ENCODE data around the gene LETMD1. TPM values are rescaled to one million over a fixed set of nuclear protein-coding genes. Genes with fewer than 3 reads are reported as not detected.
A peak's percentile ranks its signal among the peaks of the same experiment; 100 is the strongest.
"Not testable (repeated sequence)": the region's sequence is repeated elsewhere in the genome, so short reads cannot be mapped to it uniquely, and the experiment has no call there.

Gene LETMD1
- total RNA-seq, 1 donor from 2014 or later = 25.3 TPM

DNA sequence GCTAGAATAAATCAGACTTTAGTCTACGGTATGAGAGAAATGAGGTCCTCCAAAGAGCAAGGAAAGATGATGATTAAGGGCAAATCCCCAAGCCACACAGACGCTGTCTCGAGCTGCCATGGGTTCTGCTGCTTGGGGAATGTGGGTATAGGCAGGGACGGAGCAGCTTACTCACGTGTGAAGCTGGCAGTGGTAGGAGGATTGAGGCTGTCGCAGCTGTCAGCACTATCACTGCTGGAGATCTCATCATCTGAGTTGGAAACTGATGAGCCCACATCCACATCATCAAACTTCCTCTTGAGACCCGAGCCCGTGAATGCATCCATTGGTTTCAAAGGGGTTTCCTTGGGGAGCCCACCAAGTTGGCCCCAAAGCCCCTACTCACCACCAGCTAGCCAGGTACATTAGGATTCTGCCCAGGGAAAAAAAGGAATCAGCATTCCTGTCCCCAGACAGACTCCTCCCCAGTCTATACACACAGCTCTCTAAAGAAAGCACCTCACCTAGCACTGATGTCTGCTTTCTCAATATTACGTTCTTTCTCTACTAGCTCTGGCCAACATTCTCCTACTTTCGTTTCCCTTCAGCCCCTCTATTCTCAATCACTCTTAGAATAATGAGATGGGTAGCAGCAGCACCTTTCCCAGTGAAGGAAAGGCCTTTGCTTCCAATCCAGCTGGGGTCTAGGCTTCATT is 28.3 kb downstream of the LETMD1 start:
- H3K4me1 Mint-ChIP-seq (ENCODE audit: low read depth) = peaks cover 48% of the 10 kb centered on the region
- H3K4me3 Mint-ChIP-seq (ENCODE audit: unreplicated experiment) = no peak overlapping the region
- no peak for DNase-seq (ENCODE audit: low spot score)
- no peaks in the 10 kb centered on the region for H3K27me3 Mint-ChIP-seq (ENCODE audit: low read depth)
- H3K36me3 Mint-ChIP-seq (ENCODE audit: low read depth) = peaks cover 13% of the 10 kb centered on the region
- peak overlapping the region; percentile 76 for H3K27ac Mint-ChIP-seq (ENCODE audit: unreplicated experiment)
- no peaks in the 10 kb centered on the region for H3K9me3 Mint-ChIP-seq (ENCODE audit: low read depth)
- TF ChIP-seq CTCF (IDR thresholded peaks at IDR 0.05) = no peak

DNA sequence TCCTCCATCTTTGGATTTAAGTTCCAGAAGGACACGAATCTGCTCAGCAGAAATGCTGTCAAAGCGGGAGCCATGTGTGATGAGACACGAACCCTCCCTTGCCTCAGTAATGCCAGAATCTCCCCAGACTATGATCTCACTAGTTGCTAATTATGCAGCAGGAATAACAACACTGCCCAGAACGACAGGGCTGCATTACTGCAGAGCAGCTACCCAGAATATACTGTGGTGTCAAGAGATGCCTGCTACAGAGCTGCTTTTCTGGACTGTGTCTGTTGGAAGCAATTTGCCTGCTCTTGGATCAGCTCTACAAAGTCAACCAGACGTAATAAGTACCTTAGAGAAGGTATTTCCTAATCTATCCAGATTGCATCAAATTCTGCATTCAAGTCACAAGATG is 29.8 kb downstream of the LETMD1 start:
- Mint-ChIP-seq H3K27me3 (ENCODE audit: low read depth) (no peaks in the 10 kb centered on the region), H3K36me3 (ENCODE audit: low read depth) (peaks cover 5% of the 10 kb centered on the region), H3K9me3 (ENCODE audit: low read depth) (no peaks in the 10 kb centered on the region), H3K4me3 (ENCODE audit: unreplicated experiment) (no peak overlapping the region), H3K27ac (ENCODE audit: unreplicated experiment) (peak overlapping the region; percentile 37), H3K4me1 (ENCODE audit: low read depth) (peaks cover 57% of the 10 kb centered on the region)
- no peak for TF ChIP-seq CTCF (IDR thresholded peaks at IDR 0.05)
- DNase-seq (ENCODE audit: low spot score) = no peak

DNA sequence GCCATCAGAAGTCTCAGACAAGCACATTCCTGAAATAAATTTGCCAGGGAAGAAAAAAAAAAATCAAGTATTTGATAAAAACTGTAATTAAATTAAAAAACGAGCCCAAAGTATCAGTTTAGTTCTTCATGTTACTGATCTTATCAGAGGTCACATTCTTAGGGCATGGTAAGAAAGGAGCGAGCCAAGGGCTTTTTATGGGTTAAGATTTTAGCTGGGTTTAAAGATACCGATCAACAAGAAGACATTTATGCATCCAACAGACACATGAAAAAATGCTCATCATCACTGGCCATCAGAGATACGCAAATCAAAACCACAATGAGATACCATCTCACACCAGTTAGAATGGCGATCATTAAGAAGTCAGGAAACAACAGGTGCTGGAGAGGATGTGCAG is 30.2 kb downstream of the LETMD1 start:
- not testable (repeated sequence) for H3K9me3 Mint-ChIP-seq (ENCODE audit: low read depth); H3K4me3 Mint-ChIP-seq (ENCODE audit: unreplicated experiment); H3K36me3 Mint-ChIP-seq (ENCODE audit: low read depth); H3K27me3 Mint-ChIP-seq (ENCODE audit: low read depth); DNase-seq (ENCODE audit: low spot score)
- H3K27ac Mint-ChIP-seq (ENCODE audit: unreplicated experiment) = peak overlapping the region; percentile 37
- H3K4me1 Mint-ChIP-seq (ENCODE audit: low read depth) = peaks cover 57% of the 10 kb centered on the region

DNA sequence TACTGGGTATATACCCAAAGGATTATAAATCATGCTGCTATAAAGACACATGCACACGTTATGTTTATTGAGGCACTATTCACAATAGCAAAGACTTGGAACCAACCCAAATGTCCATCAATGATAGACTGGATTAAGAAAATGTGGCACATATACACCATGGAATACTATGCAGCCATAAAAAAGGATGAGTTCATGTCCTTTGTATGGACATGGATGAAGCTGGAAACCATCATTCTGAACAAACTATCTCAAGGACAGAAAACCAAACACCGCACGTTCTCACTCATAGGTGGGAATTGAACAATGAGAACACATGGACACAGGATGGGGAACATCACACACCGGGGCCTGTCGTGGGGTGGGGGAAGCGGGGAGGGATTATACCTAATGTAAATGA is 30.7 kb downstream of the LETMD1 start:
- peaks cover 61% of the 10 kb centered on the region for H3K4me1 Mint-ChIP-seq (ENCODE audit: low read depth)
- H3K27ac Mint-ChIP-seq (ENCODE audit: unreplicated experiment); H3K36me3 Mint-ChIP-seq (ENCODE audit: low read depth); DNase-seq (ENCODE audit: low spot score); H3K27me3 Mint-ChIP-seq (ENCODE audit: low read depth); H3K4me3 Mint-ChIP-seq (ENCODE audit: unreplicated experiment); H3K9me3 Mint-ChIP-seq (ENCODE audit: low read depth): not testable (repeated sequence)

- no peaks in the 10 kb centered on the region for H3K27me3 Mint-ChIP-seq (ENCODE audit: low read depth)
- H3K36me3 Mint-ChIP-seq (ENCODE audit: low read depth) = no peaks in the 10 kb centered on the region
- peak overlapping the region; percentile 53 for H3K27ac Mint-ChIP-seq (ENCODE audit: unreplicated experiment)
- H3K4me3 Mint-ChIP-seq (ENCODE audit: unreplicated experiment) = no peak overlapping the region
- TF ChIP-seq CTCF (IDR thresholded peaks at IDR 0.05) = no peak
- DNase-seq (ENCODE audit: low spot score) = no peak
- H3K9me3 Mint-ChIP-seq (ENCODE audit: low read depth) = no peaks in the 10 kb centered on the region
- peaks cover 61% of the 10 kb centered on the region for H3K4me1 Mint-ChIP-seq (ENCODE audit: low read depth)
Observed at GRCh38 chr12:51080136-51080535, 32.0 kb downstream of the LETMD1 start.

- Mint-ChIP-seq H3K9me3 (ENCODE audit: low read depth) (no peaks in the 10 kb centered on the region), H3K36me3 (ENCODE audit: low read depth) (no peaks in the 10 kb centered on the region), H3K27ac (ENCODE audit: unreplicated experiment) (peak overlapping the region; percentile 53), H3K4me3 (ENCODE audit: unreplicated experiment) (peak overlapping the region; percentile 98), H3K27me3 (ENCODE audit: low read depth) (no peaks in the 10 kb centered on the region), H3K4me1 (ENCODE audit: low read depth) (peaks cover 51% of the 10 kb centered on the region)
- DNase-seq (ENCODE audit: low spot score) = no peak
- no peak for TF ChIP-seq CTCF (IDR thresholded peaks at IDR 0.05)
Observed at GRCh38 chr12:51081421-51081820, 33.3 kb downstream of the LETMD1 start.

All from chondrocyte (in vitro differentiated cells).